GM21737 (cell line): ENCODE results near the gene CARD19.

ENCODE experiments used
- ATAC-seq: cut with Tn5 transposase; IDR thresholded peaks from one replicate; pipeline ENCODE4 v1.9.1; 2021; ENCODE audit warnings: mild to moderate bottlenecking, moderate library complexity; ENCODE audit not compliant: unreplicated experiment

Gene CARD19

DNA sequence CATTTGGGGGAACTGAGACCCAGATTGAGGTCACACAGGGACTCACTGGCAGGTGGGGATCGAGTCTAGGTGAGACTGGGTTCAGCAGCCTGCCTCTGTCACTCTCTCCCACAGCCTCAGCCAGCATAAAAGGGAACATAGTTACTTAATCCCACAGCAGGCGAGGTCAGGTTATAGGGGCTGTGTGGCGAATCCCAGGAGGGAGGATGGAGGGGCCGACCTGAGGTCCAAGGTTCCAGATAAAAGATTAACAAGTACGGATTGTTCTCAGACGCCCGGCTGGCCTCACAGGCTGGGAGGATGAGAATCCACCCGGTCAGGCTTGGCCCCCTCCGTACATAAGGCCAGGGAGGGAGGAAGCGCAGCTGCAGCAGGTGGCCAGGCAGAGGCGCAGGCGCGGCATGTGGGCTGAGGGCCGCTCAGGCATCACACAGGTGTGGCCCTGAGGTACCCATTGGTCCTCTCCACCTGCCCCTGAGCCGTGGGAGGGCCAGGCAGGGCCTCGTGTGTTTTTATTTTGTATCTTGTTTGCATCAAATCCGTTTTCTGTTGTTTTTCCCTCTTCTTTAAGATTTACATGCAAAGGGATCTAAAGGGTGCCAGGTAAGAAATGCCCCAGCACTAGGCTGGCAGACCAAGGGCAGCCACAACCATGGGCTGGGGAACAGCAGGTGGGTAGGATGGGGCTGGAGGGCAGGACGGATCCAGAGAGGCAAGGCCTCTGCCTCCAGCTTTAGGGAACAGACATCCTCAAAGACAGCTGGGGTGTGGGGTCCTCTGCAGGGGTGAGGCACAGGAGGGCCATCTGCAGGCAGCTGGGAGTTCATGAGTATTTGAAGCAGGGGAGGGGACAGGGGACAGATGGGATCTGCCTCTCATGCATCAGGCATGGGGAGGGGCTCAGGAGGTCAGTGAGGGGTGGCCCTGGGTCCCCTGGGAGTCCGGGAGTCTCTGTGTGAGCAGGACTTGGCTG lies 33.9 kb upstream of the CARD19 start:
- peak; percentile 38 for ATAC-seq

DNA sequence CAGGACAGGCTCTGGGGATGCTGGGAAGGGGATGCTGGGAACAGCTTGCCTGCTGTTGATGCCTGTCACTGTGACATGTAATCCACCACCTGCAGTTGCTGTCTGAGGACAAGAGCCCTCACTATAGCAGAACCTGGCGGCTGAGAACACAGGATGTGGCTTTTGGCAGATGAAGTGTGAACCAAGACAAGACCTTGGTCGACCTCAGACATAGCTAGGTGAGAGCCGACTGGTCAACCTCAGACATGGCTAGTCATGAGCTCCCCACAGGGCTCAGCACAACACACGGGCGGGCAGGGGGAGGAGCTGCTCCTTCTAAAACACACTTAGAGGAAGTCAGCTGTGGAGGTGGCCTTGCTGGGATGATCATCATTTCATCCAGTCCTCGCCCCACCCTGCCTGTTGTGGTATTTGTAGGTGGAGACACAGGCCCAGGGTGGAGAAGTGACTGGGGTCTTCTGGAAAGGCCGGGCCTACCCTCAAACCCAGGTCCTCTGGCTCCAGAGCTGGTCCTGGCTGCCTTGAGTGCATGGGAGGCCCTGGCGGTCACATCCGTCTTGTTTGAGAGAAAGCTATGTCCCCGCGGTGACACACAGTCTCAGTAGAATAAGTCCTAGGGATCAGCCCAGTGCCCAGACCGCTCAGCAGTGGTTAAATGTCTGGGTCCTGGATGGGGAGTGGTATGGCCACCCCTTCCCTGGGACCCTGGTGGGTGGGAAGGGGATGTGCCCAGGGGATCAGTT lies 31.5 kb upstream of the CARD19 start:
- peak; percentile 79 for ATAC-seq

DNA sequence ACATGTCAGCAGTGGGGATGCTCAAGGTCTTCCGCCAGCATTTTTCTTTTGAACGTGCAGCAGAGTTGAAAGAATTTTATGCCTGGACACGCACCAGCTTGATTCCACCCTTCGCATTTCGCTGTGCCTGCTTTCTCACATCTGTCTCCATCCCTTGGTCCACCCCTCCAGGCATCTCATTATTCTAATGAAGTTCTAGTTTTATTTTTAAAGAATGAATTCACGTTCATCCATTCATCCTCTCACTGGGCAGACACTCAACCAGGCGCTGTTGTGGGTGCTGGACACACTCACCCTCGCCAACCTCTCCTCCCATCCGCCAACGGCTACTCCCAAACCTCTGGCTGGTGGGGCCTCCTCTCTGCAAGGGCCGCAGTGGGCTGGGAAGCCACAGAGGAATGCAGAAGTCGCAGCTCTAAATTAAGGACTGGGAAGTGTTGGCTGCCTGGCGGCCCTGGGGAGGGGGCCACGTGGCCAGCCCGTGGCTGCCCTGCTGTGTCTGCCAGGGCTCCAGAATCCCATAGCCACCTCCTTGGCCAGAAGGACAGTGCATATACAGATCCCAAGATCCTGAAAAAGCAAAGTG lies 30.8 kb upstream of the CARD19 start:
- no peak for ATAC-seq

DNA sequence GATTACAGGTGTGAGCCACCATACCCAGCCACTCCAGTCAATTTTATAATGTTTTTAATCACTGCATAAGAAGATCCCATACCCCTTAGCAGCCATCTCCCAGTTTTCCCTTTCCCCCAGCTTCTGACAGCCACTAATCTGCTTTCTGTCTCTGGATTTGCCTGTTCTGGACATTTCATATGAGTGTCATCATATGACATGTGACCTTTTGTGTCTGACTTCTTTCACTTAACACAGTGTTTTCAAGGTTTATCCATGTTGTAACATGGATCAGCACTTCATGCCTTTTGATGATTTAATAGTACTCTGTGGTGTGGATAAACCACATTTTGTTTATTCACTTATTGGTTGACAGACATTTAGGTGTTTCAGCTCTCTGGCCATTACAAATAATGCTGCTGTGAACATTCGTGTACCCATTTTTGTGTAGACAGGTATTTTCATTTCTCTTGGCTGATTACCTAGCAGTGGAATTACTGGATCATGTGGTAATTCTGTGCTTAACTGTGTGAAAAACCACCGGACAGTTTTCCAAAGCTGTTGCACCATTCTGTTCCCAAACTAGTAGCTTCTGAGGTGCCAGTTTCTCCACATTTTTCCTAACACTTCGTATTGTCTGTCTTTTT lies 28.9 kb upstream of the CARD19 start:
- no peak for ATAC-seq

DNA sequence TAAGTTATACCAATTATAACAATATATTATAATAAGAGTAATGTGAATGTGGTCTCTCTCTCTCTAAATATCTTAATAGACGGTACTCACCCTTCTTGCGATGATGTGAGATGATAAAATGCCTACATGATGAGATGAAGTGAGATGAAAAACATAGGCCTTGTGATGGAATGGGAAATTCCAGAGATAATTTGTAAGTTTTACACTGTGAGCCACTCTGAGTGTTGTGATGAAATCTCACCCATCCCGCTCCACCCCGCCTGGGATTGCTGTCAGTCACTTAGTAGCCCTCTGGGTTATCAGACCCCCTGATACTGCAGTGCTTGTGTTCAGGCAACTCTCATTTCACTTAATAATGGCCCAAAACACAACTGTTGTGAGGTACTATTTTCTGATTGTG lies 27.1 kb upstream of the CARD19 start:
- ATAC-seq = no peak

DNA sequence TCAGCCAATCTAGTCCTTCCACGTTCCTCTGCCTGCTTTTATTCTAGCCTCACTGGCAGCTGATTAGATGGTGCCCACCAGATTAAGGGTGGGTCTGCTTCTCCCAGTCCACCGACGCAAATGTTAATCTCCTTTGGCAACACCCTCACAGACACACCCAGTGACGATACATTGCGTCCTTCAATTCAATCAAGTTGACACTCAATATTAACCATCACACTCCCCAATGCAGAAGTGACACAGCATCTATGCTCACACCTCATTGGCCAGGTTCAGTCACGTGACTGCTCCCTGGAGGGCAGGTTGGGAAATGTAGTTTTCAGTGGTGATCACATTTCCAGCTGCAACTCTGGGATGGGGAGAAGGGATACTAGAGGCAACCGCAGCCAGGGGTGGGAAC lies 24.6 kb upstream of the CARD19 start:
- no peak for ATAC-seq

DNA sequence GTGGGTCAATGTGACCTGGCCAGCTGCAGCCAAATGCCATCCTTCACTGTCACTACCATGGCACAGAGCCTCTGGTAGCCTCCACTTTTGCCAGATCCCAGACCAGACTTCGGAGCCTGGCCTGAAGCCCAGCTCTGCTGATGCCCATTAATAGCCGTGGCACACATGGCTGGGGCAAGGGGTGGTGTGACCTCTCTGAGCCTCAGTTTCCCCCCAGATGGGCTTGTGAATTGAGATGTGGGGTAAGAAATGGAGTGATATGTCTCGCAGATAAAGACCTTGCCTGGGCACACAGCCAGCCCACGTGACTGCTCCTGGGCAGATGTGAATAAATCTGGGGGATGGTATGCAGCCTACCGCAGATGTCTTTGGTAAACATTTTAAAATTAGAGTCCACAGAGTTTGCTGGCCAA lies 23.6 kb upstream of the CARD19 start:
- ATAC-seq = no peak

DNA sequence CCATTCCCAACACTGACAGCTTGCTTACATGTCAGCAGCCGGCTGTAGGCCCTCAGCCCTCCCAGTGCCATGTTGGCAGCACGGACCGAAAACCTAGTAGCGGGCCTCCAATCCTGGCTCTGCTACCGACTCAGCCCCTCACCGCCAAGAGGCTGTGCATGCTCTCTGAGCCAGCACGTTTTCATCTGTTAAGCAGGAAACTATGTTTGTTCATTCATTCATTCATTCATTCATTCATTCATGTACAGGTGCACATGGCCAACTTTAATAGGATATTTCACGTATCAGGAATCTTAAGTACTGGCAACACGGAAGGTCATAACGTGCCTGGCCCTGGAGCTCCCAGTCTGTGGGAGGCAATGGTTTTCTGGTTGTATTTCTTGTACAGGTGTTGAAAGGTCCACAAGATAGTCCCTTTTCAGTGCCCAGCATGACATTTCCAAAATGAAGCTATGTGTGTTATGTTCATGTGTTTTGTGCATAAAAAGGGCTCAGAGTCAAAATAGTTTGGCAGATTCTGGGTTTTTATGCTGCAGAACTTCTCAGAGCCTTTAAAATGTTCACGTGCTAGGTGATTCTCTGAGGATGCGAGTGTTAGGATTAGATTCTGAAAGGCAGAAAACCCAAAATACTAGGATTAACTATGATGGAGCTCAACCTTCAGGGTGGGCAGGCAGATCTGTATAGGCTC lies 19.8 kb upstream of the CARD19 start:
- no peak for ATAC-seq

DNA sequence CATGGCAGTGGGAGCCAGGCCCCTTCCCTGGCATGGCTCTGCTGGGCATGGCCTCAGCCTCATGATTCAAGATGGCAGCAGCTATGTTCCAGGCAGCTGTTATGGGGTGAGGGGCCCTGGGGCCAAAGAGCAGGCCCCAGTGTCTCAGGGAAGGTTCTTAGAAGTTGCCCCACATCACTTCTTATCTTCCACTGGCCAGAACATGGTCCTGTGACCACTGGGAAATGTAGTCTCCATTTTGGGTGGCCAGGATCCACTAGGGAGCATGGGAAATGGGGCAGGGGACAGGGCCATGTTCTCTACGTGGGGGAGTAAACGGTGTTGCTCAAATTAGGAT lies 19.3 kb upstream of the CARD19 start:
- no peak for ATAC-seq

DNA sequence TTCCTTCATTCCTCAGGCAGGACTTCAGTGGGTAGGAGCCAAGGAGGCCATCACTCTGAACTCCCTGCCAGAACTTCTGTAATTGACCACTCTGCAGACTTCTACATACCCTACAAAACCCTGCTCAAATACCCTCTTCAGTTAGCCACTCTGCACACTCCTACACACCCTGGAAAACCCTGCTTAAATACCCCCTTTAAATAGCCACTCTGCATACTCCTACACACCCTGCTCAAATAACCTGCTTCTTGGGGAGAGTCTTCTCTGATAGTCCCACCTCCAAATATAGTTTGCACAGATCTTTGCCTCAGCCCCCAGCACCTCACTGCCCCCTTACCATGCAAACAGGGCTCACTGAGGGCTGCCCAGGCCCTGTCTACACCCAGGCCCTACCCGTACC lies 18.6 kb upstream of the CARD19 start:
- no peak for ATAC-seq

DNA sequence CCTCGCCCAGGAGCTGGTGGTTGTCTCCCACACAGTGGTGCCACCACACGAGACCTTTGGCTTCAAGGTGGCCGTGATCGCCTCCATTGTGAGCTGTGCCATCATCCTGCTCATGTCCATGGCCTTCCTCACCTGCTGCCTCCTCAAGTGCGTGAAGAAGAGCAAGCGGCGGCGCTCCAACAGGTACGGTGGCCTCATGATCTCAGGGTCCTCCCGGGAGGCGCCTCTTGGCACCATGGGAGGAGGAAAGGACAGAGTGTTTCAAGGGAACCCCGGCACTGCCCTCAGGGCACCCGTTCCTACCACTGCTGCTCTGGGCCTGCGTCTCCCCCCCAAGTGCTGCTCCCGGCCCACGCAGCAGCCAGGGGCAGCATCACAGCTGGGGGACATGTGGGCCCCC lies 18.2 kb upstream of the CARD19 start:
- ATAC-seq = no peak

DNA sequence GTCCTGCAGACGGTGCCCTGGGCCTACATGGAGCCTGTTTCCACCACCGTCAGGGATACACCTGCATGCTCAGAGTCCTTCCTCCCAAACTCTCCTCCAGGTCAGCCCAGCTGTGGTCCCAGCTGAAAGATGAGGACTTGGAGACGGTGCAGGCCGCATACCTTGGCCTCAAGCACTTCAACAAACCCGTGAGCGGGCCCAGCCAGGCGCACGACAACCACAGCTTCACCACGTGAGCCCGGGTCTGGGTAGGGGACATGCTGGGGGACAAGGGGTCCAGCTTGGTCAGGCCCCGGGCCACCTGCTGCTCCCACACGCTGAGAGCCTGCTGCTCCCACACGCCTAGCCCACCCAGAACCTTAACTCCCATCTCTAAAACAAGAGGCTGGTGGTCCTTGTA lies 16.6 kb upstream of the CARD19 start:
- ATAC-seq = no peak

DNA sequence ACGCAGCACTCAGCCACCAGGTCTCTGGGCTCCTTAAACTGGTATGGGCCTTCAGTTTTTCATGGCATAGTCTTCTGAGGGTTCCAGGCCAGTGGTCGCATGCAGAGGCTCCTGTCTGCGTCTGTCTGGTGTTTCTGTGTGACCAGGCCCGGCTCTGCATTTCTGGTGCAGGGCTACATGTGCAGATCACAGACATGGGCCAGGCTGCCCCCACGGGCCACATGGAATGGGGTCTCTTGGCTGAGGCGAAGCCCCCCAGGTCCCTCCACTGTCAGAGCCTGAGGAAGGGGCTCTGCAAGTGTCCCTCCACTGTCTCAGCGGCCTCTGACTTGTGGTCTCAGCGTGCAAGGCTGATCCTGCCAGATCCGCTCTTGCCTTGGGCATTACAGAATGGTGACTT lies 15.6 kb upstream of the CARD19 start:
- ATAC-seq = no peak

DNA sequence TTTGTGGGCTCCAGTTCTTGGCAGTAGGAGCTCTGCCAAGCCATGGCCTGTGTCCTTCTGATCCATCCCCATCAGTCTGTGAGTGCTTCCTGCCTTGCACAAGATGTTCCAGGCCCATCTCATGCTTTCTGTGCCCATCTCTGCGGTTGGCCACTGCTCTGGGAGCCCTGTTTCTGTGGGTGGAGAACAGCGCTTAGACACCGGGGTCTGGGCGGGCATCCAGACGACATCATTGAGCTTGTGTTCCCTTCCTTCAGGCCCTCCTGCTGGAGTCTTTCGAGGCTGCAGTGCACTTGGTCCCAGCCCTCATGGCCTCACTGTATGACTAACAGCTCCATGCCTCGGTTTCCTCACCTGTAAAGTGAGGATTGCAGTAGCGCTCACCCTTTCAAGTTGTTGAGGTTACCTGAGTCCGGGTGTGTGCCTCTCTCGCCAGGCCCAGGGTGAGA lies 14.9 kb upstream of the CARD19 start:
- ATAC-seq = no peak

DNA sequence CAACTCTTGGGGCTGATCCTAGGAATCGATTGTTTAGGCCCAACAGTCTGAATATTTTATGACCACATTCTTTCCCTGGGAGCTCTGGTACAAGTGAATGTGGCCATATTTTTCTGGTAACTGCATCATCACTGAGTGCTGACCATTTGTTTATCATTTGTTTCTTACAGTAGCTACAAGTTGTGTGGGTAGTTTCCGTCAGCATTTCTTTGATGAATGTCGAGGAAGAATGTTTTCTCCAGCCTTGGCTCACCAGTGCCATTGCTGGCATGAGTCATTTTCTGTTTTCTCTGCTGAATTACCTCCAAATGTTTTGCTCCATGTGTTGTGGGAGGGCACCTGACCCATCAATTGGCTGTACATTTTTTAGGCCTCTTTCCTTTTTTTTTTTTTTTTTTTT lies 14.1 kb upstream of the CARD19 start:
- ATAC-seq = no peak

DNA sequence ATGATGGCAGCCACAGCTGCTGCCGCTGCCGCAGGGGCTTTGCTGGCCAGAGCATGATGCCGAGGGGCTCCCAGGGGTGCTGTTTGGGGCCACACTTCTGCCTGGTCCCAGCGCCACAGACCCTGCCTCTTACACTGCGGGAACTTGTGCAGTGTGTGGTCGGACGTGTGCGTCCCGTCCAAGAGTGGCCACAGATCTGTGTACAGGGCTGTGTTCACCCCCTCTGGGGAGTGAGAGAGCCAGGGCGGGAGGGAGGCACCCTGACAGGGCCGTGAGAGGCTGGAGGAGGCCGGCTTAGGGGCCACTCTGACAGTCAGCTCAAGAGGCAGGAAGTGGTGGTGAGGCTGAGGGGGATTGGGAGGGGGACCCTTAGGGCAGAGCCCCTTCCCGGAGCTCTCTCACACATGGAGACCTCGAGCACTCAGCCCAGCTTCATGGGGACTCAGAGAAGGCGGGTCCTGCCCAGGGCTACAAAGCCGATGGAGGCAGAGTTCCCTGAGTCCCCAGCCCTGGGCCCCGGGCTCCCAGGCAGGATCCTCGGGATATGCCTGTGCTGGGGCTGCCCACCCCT lies 13.1 kb upstream of the CARD19 start:
- ATAC-seq = no peak

DNA sequence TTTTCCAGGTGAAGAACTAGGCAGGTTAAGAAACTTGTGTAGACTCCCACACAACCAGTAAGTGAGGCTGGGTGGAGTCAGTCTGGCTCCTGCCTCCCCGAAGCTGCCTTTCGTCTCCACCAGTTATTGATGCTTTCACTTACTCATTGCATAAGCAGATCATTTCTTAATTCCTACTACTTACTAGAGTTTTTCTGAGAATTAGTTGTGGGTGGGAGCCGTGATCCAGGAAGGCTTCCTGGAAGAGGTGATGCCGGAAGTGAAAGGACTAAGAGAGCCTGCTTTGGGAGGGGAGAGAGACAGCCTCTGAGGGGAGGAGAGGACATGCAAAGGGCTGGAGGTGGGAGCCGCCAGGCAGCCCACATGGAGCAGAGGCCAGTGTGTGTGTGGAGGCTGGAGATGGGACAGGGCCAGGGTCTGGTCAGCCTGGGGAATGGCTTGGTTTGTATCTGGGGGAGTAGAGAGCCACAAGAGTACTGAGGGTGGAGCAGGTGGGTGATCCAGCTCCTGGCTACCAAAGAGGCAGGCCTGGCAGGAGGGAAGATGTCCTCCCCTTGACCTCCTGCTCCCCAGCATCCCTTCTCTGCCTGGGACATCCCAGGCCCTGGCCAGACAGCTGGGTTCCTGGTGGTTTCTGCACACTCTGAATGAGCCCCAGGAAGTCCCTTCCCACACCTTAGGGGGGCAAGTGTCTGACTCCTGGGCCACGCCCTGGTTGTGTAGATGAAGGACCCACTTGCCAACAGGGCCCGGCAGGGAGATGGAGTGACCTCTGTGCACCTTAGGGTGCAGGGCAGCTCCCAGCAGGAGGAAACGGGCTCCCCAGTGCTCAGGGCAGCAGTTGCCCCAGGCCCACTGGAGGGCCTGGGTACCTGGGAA lies 12.2 kb upstream of the CARD19 start:
- no peak for ATAC-seq

DNA sequence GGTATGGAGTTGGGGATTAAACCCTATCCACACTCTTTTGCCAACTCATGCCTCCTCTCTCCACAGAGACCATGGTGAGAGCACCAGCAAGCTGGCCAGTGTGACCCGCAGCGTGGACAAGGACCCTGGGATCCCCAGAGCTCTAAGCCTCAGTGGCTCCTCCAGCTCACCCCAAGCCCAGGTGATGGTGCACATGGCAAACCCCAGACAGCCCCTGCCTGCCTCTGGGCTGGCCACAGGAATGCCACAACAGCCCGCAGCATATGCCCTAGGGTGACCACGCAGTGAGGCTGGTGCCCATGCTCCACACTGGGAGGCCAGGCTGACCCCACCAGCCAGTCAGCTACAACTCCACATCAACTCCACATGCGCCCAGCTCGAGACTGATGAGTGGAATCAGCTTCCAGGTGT lies 11.5 kb upstream of the CARD19 start:
- ATAC-seq = no peak

DNA sequence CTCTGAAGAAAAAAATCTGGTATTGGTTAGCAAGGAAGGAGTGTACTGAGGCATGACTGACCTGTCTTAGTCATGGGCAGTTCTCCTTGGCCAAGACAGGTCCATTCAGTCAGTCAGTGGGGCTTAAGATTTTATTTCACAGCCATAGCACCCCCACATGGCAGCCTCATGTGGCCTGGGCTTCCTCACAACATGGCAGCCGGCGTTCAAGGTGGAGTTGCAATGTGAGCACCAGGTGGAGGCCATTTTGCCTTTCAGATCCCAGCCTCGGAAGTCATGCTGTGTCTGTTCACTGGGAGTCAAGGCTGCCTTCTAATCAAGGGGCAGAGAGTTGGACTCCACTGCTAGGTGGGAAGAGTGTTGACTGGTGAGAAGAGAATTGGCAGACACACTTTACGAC lies 10.3 kb upstream of the CARD19 start:
- no peak for ATAC-seq
